HG02798 (cell line): ENCODE measurements around the gene ALDH2.
"Not testable (repeated sequence)": the region's sequence is repeated elsewhere in the genome, so short reads cannot be mapped to it uniquely, and the experiment has no call there.

Experiments used
- ATAC-seq: cut with Tn5 transposase; IDR thresholded peaks from one replicate; pipeline ENCODE4 v1.9.1; 2021; ENCODE audit warnings: mild to moderate bottlenecking; ENCODE audit not compliant: unreplicated experiment, poor library complexity

ALDH2 gene

GRCh38 chr12:111766608-111767361 lies at the start of gene ALDH2:
Gene ALDH2, plus strand, starts transcription at chr12:111766933. Its CDS starts 50 bp downstream, at chr12:111766983.
- ATAC-seq, result peak; percentile 51

DNA sequence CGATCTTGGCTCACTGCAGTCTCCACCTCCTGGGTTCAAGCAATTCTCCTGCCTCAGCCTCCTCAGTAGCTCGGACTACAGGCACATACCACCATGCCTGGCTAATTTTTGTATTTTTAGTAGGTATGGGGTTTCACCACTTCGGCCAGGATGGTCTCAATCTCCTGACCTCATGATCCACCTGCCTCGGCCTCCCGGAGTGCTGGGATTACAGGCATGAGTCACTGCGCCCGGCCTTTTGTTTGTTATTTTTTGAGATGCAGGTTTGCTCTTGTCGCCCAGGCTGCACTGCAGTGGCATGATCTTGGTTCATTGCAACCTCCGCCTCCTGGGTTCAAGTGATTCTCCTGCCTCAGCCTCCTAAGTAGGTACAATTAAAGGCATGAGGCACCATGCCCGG lies 47.4 kb upstream of the ALDH2 start:
- ATAC-seq, result not testable (repeated sequence)

- ATAC-seq, result no peak
These were observed 46.3 kb upstream of the ALDH2 start for GRCh38 chr12:111720457-111720856.

GRCh38 chr12:111723646-111724360 lies 42.9 kb upstream of the ALDH2 start:
- ATAC-seq, result not testable (repeated sequence)

- no peak for ATAC-seq
These were observed 37.9 kb upstream of the ALDH2 start for GRCh38 chr12:111728795-111729194.

DNA sequence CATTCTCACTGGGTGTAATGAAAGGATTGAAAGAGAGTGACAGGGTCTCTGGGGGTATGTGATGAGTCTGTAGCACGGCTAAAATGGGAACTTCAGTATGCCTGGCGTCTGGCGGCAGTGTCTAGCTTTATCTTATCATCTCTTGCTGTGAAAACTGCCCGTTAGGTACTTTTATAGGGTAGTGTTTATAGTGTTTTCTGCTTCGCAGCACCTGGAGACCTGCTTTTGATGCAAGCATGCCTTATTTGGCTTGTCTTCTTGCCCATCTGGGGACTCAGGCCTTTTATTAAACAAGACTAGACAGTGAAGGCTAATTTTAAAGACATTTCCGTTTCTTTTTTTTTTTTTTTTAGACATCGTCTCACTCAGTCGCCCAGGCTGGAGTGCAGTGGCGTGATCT lies 36.3 kb upstream of the ALDH2 start:
- no peak for ATAC-seq

DNA sequence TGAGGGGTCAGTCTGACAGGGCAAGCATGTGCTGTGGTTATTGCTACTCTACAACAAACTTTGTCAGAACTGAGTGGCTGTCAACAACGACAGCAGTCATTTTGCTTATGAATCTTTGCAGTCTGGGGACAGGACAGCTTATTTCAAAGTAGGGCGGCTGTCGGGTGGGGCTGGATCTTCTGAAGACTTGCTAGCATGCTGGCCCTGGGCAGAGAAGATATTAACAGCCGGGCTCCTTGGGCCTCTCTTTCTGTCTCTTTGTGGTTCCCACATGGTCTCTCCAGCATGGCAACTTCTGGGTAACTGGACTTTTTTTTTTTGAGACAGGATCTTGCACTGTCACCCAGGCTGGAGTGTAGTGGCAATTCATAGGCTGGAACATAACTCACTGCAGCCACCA lies 33.9 kb upstream of the ALDH2 start:
- ATAC-seq, result no peak

DNA sequence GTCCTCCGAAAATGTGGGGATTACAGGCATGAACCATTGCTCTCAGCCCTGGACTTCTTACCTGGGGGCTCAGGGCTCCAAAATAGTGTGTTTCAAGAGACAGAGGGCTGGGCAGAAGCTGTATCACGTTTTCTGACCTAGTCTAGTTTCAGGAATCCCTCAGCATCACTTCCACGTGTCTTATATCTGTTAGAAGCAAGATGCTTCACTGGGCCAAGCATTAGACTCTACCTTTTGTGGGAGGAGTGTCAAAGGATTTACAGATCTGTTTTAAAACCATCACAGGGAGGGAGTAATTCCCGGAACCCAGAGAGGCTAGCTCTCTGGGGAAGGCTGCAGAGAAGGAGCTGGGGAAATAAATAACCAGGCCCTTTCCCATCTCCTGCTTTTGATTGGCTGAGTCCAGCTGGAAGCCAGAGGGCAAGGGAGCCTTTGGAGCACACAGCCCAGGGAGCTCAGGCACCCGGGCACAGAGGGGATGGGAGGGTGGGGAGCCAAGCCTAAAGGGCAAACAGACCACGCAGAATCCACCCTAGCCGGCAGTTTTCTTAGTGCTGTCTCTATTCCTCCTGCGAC lies 33.3 kb upstream of the ALDH2 start:
- no peak for ATAC-seq

GRCh38 chr12:111739524-111739923 lies 27.2 kb upstream of the ALDH2 start:
- ATAC-seq, result not testable (repeated sequence)

DNA sequence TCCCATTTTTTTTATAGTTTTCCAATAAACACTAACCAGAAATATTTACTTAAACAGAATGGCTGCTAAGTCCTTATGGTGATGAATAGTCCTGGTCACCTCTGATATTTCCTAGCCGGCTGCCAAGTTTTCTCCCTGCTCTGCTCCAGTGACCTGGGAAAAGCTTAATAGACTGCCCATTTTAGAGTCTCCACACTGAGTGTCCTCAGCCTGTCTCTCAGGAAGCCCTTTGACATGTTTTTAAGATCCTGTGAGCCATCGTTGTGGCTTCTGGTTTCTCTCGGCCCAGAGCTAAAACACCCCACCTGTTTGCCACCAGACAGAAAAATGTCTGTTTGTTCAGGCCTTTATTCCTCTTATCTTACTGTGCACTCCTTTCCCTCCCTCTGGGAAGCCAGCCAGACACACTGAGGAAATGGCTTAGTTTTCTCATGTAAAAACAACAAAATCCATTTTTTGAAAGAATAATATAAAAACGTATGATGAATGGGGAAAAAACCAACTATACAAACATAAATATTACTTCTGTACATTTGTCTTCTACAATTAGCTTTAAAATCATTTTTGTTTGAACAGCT lies 25.4 kb upstream of the ALDH2 start:
- no peak for ATAC-seq

DNA sequence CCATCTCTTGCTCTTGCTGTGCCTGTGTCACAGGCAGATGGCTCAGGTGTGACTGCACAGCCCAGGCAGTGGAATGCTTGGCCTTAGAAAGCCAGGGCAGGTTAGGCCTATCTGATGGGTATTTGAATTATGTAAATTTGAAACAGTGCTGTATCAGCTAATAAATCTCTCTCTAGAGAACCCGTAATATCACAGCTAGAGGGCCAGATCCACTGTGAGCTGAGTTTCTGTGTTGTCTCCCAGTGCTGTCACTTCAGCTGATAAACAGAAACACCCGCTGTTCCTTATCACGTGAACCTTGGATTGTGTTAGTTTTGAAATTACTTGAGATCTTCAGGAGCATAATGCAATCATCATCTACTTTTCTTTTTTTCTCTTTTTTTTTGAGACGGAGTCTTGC lies 21.5 kb upstream of the ALDH2 start:
- no peak for ATAC-seq

DNA sequence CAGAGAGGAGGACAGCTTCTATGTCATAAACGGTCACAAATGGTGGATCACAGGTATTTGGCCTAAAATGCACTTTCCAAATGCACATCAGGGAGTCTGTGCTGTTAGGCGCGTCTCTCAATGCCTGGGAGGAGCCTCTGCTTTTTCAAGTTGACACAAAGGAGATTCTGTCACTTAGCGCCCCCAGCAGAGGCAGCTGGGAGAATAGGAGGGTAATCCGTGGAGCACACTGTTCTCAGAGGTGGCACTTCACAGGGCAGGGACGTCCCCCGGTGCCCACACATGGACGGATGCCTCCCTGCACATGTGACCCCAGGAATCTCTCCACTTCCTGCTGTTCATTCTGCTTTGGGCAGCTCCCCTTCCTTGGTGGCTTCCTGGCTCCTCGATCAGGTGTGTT lies 19.4 kb upstream of the ALDH2 start:
- no peak for ATAC-seq

- ATAC-seq, result no peak
These were observed 18.5 kb upstream of the ALDH2 start for GRCh38 chr12:111748151-111748672.

DNA sequence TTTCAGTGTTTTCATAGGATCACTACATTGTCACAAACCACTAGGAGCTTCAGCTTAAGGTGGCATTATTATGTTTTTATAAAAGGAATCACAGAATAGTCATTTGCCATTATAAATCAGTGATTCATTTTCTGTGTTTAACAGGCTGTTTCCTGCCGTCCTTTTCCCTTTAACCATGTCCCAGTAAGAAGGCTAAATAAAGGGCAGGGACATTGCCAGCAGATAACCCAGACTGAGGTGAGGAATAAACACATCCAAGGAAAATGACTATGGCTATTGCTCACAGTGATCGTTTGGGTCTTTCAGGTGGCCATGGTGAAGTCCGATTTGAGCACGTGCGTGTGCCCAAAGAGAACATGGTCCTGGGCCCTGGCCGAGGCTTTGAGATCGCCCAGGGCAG lies 17.9 kb upstream of the ALDH2 start:
- ATAC-seq, result no peak

DNA sequence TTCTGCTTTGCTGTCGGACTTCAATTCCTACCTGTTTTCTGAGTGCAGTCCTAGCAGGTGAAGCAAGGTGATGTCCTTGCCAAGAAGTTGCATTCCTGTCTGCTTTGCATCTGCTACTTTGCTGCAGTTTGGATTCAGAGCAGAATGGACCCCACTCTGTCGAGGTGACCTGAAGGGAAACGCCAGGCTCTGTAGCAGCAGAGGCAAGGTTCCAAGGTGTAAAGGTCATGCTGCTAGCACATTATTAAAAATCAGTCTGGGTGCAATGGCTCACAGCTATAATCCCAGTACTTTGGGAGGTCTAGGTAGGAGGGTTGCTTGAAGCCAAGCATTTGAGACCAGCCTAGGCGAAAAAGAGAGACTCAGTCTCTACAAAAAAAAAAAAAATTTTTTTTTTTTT lies 17.3 kb upstream of the ALDH2 start:
- ATAC-seq, result no peak

DNA sequence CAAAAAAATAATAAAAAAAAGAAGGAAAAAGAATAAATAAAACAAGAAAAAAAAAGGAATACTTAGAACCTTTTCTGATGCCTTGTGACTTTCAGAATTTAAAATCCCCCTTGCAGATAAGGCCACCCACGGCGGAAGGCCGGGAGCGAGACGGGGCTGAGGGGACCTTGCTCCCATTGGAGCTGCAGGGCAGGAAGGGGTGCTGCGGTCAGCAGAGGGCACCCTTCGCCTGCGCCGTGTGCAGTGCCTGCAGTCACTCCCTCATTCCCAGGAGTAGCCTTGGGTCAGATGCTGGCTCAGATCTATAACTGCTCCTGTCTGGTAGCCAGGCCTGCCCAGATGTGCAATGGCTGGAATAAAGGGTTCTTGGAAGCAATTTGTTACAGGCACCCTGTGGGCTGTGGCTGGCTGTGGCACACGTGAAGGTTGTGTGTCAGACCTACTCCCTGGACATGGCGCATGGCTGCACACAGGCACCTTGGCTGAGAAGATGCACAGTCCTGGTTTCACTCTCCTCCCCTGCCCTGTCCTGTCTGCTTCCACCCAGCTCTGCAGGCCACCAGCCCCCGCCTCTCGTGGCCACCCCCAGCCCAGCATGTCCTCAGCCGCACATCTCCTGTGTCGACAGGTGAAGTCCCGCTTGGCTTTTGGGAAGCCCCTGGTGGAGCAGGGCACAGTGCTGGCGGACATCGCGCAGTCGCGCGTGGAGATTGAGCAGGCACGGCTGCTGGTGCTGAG lies 13.4 kb upstream of the ALDH2 start:
- no peak for ATAC-seq

GRCh38 chr12:111754671-111755070 lies 12.1 kb upstream of the ALDH2 start:
- ATAC-seq, result no peak

- no peak for ATAC-seq
These were observed 10.5 kb upstream of the ALDH2 start for GRCh38 chr12:111756196-111756595.

- ATAC-seq, result no peak
These were observed 10.1 kb upstream of the ALDH2 start for GRCh38 chr12:111756681-111757080.
